Liver (tissue), 9 donors: Measurements from ENCODE around the gene ETV3L. TPM values are rescaled to one million over a fixed set of nuclear protein-coding genes. Genes with fewer than 3 reads are reported as not detected.

Source experiments
- DNase-seq: peaks from one replicate; pipeline ENCODE4 v3.0.0-alpha.2; 2017; ENCODE audit warnings: low spot score
- H3K27ac ChIP-seq, 2 donors: one replicate each; pipeline ENCODE4 v1.7.0; 2013; ENCODE audit warnings: inconsistent platforms in 2 of 2, low read length in 2 of 2, control low read depth in 1 of 2, low read depth in 1 of 2, mild to moderate bottlenecking in 1 of 2
- H3K27me3 ChIP-seq, 4 donors: one replicate each; pipeline versions ENCODE4 v1.6.1 to v1.7.0; 2013; ENCODE audit warnings: low read length in 3 of 4, inconsistent platforms in 1 of 4, mild to moderate bottlenecking in 1 of 4, moderate library complexity in 1 of 4; ENCODE audit not compliant: control insufficient read depth in 4 of 4, insufficient read depth in 4 of 4
- H3K36me3 ChIP-seq, 4 donors: one replicate each; pipeline versions ENCODE4 v1.6.1 to v1.7.0; 2013; ENCODE audit warnings: low read length in 3 of 4, mild to moderate bottlenecking in 3 of 4, low read depth in 1 of 4, moderate library complexity in 1 of 4; ENCODE audit not compliant: control insufficient read depth in 4 of 4, insufficient read depth in 3 of 4
- H3K4me1 ChIP-seq, 4 donors: one replicate each; pipeline versions ENCODE4 v1.6.1 to v1.7.0; 2013; ENCODE audit warnings: low read length in 3 of 4, mild to moderate bottlenecking in 3 of 4, moderate library complexity in 1 of 4; ENCODE audit not compliant: control insufficient read depth in 4 of 4, insufficient read depth in 4 of 4
- H3K4me3 ChIP-seq, 3 donors: one replicate each; pipeline versions ENCODE4 v1.6.1 to v1.7.0; 2013; ENCODE audit warnings: low read length in 3 of 3, control low read depth in 1 of 3, low read depth in 1 of 3, mild to moderate bottlenecking in 1 of 3
- H3K9ac ChIP-seq, 2 donors: one replicate each; pipeline ENCODE4 v1.7.0; 2013; ENCODE audit warnings: low read length in 2 of 2, mild to moderate bottlenecking in 2 of 2, moderate library complexity in 2 of 2, control low read depth in 1 of 2, low read depth in 1 of 2
- H3K9me3 ChIP-seq, 4 donors: one replicate each; pipeline versions ENCODE4 v1.6.1 to v1.7.0; 2013; ENCODE audit warnings: low read length in 3 of 4; ENCODE audit not compliant: control insufficient read depth in 4 of 4
- EGR1 ChIP-seq, 2 donors: IDR thresholded peaks; 2 replicates each; pipeline ENCODE4 v1.6.1; 2016 to 2018; ENCODE audit warnings: antibody characterized with exemption in 2 of 2, low read depth in 2 of 2
- FOXA1 ChIP-seq: IDR thresholded peaks from 2 replicates; pipeline ENCODE4 v1.6.1; 2016; ENCODE audit warnings: antibody characterized with exemption
- FOXA2 ChIP-seq: IDR thresholded peaks from 2 replicates; pipeline ENCODE4 v1.6.1; 2016; ENCODE audit warnings: antibody characterized with exemption
- GABPA ChIP-seq, 2 donors: IDR thresholded peaks in 1 of 2; conservative IDR thresholded peaks in 1 of 2; 2 replicates each; pipeline ENCODE4 v1.6.1; 2016; ENCODE audit warnings: antibody characterized with exemption in 2 of 2, mild to moderate bottlenecking in 1 of 2, moderate library complexity in 1 of 2
- HNF4A ChIP-seq, 2 donors: conservative IDR thresholded peaks; 2 replicates each; pipeline ENCODE4 v1.6.1; 2016; ENCODE audit warnings: antibody characterized with exemption in 2 of 2, mild to moderate bottlenecking in 2 of 2
- HNF4G ChIP-seq: IDR thresholded peaks from 2 replicates; pipeline ENCODE4 v1.6.1; 2016; ENCODE audit warnings: antibody characterized with exemption
- JUND ChIP-seq, 2 donors: IDR thresholded peaks; 2 replicates each; pipeline ENCODE4 v1.6.1; 2016; ENCODE audit warnings: antibody characterized with exemption in 2 of 2
- NR2F2 ChIP-seq: IDR thresholded peaks from 2 replicates; pipeline ENCODE4 v1.6.1; 2016; ENCODE audit warnings: antibody characterized with exemption
- RAD21 ChIP-seq, 2 donors: IDR thresholded peaks; 2 replicates each; pipeline ENCODE4 v1.6.1; 2016; ENCODE audit warnings: antibody characterized with exemption in 2 of 2, mild to moderate bottlenecking in 2 of 2
- RXRA ChIP-seq, 2 donors: IDR thresholded peaks; 2 replicates each; pipeline ENCODE4 v1.6.1; 2017 to 2018; ENCODE audit warnings: antibody characterized with exemption in 2 of 2, mild to moderate bottlenecking in 1 of 2
- SP1 ChIP-seq: IDR thresholded peaks from 2 replicates; pipeline ENCODE4 v1.6.1; 2018; ENCODE audit warnings: antibody characterized with exemption, mild to moderate bottlenecking
- TAF1 ChIP-seq: conservative IDR thresholded peaks from 2 replicates; pipeline ENCODE4 v1.6.1; 2016; ENCODE audit warnings: antibody characterized with exemption, mild to moderate bottlenecking
- YY1 ChIP-seq: IDR thresholded peaks from 2 replicates; pipeline ENCODE4 v1.6.1; 2016; ENCODE audit warnings: antibody characterized with exemption, mild to moderate bottlenecking
- WGBS: extraction: QIAGEN DNeasy Blood & Tissue Kit; methylation state at CpG from one replicate; pipeline ENCODE4 v1.1.7; 2013; 5-methylcytosine and 5-hydroxymethylcytosine counted together
- polyA plus RNA-seq, 2 donors: library from polyadenylated mRNA; stranded (reverse) in 1 of 2; unstranded in 1 of 2; fragments of 200-250 nt in 1 of 2; fragments of >200 nt in 1 of 2; fragmentation: Nextera tagmentation in 1 of 2; extraction: Ambion mirVana in 1 of 2; gene quantifications; one replicate each; pipeline versions ENCODE4 v1.2.1 to v1.2.3, GENCODE V29; 2013 to 2015
- total RNA-seq, 2 donors: library from RNA; depleted of rRNA; stranded (reverse); fragments of >200 nt; gene quantifications; one replicate each; pipeline ENCODE4 v1.2.3, GENCODE V29; 2014
- TF ChIP-seq, protein P1 (sequence below): IDR thresholded peaks from 2 replicates; pipeline ENCODE4 v1.6.1; 2016; ENCODE audit warnings: antibody characterized with exemption
- TF ChIP-seq, protein P2 (sequence below): IDR thresholded peaks from 2 replicates; pipeline ENCODE4 v1.6.1; 2016; ENCODE audit warnings: antibody characterized with exemption
- TF ChIP-seq, protein P3 (sequence below): IDR thresholded peaks from 2 replicates; pipeline ENCODE4 v1.6.1; 2016; ENCODE audit warnings: antibody characterized with exemption, mild to moderate bottlenecking
- TF ChIP-seq, protein P4 (sequence below): fragments of 150-350 bp; IDR thresholded peaks from 2 replicates; pipeline ENCODE4 v1.5.1; 2017; ENCODE audit warnings: improper control_type of control experiment, low read depth, low read length; ENCODE audit not compliant: missing input control
- TF ChIP-seq, protein P5 (sequence below): IDR thresholded peaks from 2 replicates; pipeline ENCODE4 v1.6.1; 2016; ENCODE audit warnings: antibody characterized with exemption
- donor health status: healthy.
- donor health status: healthy.
- donor health status: healthy.
- donor health status: healthy.
- donor health status: healthy.

ETV3L gene
- total and polyA plus RNA-seq, 4 donors: not detected

DNA sequence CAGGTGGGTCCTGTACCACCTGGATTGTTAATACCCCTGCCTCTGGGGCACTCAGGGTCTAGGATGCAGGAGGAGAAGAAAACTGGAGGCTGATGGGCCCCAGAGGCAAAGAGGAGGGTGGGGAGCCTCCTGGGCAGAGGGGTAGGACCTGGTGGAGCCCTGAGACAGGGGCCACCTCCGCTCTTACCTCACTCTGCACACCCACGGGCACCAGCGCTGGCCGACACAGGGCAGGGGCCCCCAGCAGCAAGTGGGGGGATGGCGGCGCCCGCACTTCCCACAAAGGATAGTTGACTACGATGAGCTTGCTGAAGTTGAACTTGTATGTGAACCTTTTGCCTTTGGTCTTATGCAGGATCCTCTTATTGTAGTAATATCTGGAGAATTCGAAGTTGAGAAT, 1.1 kb downstream of the ETV3L start:
- Histone ChIP-seq H3K27ac (no peak overlapping the region), H3K27me3 (no peaks in the 10 kb centered on the region), H3K9ac (no peak overlapping the region), H3K4me3 (no peak overlapping the region), H3K36me3 (no peaks in the 10 kb centered on the region), H3K4me1 (no peaks in the 10 kb centered on the region), H3K9me3 (no peaks in the 10 kb centered on the region)
- 95% methylated on average over 9 of the region's 9 CpGs for WGBS
- DNase-seq: no peak
- TF ChIP-seq YY1: no peak
- no peak for TF ChIP-seq HNF4A (conservative IDR thresholded peaks at IDR 0.05)
- TF ChIP-seq, protein P1, sequence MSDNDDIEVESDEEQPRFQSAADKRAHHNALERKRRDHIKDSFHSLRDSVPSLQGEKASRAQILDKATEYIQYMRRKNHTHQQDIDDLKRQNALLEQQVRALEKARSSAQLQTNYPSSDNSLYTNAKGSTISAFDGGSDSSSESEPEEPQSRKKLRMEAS: no peak
- no peak for TF ChIP-seq JUND (IDR thresholded peaks at IDR 0.05)
- TF ChIP-seq RAD21 (IDR thresholded peaks at IDR 0.05): no peak
- no peak for TF ChIP-seq FOXA2
- TF ChIP-seq RXRA (IDR thresholded peaks at IDR 0.05): no peak
- no peak for TF ChIP-seq NR2F2
- no peak for TF ChIP-seq SP1
- TF ChIP-seq FOXA1: no peak
- TF ChIP-seq, protein P2, sequence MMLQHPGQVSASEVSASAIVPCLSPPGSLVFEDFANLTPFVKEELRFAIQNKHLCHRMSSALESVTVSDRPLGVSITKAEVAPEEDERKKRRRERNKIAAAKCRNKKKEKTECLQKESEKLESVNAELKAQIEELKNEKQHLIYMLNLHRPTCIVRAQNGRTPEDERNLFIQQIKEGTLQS: no peak
- no peak for TF ChIP-seq HNF4G
- TF ChIP-seq TAF1: no peak
- TF ChIP-seq, protein P3, sequence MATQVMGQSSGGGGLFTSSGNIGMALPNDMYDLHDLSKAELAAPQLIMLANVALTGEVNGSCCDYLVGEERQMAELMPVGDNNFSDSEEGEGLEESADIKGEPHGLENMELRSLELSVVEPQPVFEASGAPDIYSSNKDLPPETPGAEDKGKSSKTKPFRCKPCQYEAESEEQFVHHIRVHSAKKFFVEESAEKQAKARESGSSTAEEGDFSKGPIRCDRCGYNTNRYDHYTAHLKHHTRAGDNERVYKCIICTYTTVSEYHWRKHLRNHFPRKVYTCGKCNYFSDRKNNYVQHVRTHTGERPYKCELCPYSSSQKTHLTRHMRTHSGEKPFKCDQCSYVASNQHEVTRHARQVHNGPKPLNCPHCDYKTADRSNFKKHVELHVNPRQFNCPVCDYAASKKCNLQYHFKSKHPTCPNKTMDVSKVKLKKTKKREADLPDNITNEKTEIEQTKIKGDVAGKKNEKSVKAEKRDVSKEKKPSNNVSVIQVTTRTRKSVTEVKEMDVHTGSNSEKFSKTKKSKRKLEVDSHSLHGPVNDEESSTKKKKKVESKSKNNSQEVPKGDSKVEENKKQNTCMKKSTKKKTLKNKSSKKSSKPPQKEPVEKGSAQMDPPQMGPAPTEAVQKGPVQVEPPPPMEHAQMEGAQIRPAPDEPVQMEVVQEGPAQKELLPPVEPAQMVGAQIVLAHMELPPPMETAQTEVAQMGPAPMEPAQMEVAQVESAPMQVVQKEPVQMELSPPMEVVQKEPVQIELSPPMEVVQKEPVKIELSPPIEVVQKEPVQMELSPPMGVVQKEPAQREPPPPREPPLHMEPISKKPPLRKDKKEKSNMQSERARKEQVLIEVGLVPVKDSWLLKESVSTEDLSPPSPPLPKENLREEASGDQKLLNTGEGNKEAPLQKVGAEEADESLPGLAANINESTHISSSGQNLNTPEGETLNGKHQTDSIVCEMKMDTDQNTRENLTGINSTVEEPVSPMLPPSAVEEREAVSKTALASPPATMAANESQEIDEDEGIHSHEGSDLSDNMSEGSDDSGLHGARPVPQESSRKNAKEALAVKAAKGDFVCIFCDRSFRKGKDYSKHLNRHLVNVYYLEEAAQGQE: no peak
- TF ChIP-seq GABPA (IDR thresholded peaks at IDR 0.05 in 1 of 2, conservative IDR thresholded peaks at IDR 0.05 in 1 of 2): no peak
- TF ChIP-seq, protein P4, sequence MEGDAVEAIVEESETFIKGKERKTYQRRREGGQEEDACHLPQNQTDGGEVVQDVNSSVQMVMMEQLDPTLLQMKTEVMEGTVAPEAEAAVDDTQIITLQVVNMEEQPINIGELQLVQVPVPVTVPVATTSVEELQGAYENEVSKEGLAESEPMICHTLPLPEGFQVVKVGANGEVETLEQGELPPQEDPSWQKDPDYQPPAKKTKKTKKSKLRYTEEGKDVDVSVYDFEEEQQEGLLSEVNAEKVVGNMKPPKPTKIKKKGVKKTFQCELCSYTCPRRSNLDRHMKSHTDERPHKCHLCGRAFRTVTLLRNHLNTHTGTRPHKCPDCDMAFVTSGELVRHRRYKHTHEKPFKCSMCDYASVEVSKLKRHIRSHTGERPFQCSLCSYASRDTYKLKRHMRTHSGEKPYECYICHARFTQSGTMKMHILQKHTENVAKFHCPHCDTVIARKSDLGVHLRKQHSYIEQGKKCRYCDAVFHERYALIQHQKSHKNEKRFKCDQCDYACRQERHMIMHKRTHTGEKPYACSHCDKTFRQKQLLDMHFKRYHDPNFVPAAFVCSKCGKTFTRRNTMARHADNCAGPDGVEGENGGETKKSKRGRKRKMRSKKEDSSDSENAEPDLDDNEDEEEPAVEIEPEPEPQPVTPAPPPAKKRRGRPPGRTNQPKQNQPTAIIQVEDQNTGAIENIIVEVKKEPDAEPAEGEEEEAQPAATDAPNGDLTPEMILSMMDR: no peak
- TF ChIP-seq EGR1 (IDR thresholded peaks at IDR 0.05; ENCODE audit: low read depth in 2 of 2): no peak
- TF ChIP-seq, protein P5, sequence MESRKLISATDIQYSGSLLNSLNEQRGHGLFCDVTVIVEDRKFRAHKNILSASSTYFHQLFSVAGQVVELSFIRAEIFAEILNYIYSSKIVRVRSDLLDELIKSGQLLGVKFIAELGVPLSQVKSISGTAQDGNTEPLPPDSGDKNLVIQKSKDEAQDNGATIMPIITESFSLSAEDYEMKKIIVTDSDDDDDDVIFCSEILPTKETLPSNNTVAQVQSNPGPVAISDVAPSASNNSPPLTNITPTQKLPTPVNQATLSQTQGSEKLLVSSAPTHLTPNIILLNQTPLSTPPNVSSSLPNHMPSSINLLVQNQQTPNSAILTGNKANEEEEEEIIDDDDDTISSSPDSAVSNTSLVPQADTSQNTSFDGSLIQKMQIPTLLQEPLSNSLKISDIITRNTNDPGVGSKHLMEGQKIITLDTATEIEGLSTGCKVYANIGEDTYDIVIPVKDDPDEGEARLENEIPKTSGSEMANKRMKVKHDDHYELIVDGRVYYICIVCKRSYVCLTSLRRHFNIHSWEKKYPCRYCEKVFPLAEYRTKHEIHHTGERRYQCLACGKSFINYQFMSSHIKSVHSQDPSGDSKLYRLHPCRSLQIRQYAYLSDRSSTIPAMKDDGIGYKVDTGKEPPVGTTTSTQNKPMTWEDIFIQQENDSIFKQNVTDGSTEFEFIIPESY: no peak
